Transverse colon (tissue), 4 donors: Measurements from ENCODE around the gene SMARCC1. TPM values are rescaled to one million over a fixed set of nuclear protein-coding genes. Genes with fewer than 3 reads are reported as not detected.

Experiments
- DNase-seq: peaks from one replicate; pipeline ENCODE4 v3.0.0-alpha.2; 2019
- H3K27ac ChIP-seq, 4 donors: fragments of 200-600 bp; sonication (generic); 2 replicates each; pipeline ENCODE4 v1.5.1; 2016 to 2018; ENCODE audit warnings: inconsistent platforms in 4 of 4
- H3K27me3 ChIP-seq: fragments of 200-600 bp; sonication (generic); 2 replicates; pipeline ENCODE4 v1.5.1; 2017; ENCODE audit warnings: inconsistent platforms
- H3K36me3 ChIP-seq, 4 donors: fragments of 200-600 bp; sonication (generic); 2 replicates each; pipeline ENCODE4 v1.5.1; 2017 to 2019; ENCODE audit warnings: inconsistent platforms in 4 of 4
- H3K4me1 ChIP-seq, 4 donors: fragments of 200-600 bp; sonication (generic); 2 replicates each; pipeline ENCODE4 v1.5.1; 2017 to 2020; ENCODE audit warnings: inconsistent platforms in 4 of 4
- H3K4me3 ChIP-seq, 4 donors: fragments of 200-600 bp; sonication (generic); 1 replicate in 1 of 4; 2 replicates in 3 of 4; pipeline versions ENCODE4 v1.5.1 to v1.6.1; 2017 to 2019; ENCODE audit warnings: inconsistent platforms in 4 of 4
- H3K9me3 ChIP-seq, 2 donors: fragments of 200-600 bp; sonication (generic); 2 replicates each; pipeline ENCODE4 v1.5.1; 2017 to 2019; ENCODE audit warnings: inconsistent platforms in 2 of 2
- EP300 ChIP-seq: sonication (generic); formaldehyde crosslinking; IDR thresholded peaks from one replicate; pipeline ENCODE4 v1.6.1; 2017; ENCODE audit warnings: antibody characterized with exemption, low read depth
- POLR2A ChIP-seq: fragments of 450-650 bp; IDR thresholded peaks from one replicate; pipeline ENCODE4 v1.6.1; 2016; ENCODE audit warnings: antibody characterized with exemption, mild to moderate bottlenecking, moderate library complexity
- POLR2AphosphoS5 ChIP-seq, 3 donors: sonication (generic); formaldehyde crosslinking; IDR thresholded peaks; one replicate each; pipeline ENCODE4 v1.6.1; 2016; ENCODE audit warnings: antibody characterized with exemption in 3 of 3
- WGBS, 2 donors: methylation state at CpG; one replicate each; pipeline ENCODE4 v1.1.5; 2018; ENCODE audit warnings: low coverage in 1 of 2; 5-methylcytosine and 5-hydroxymethylcytosine counted together
- in situ Hi-C, 4 donors: fragments of 200-750 bp; cut with MboI; loops; one replicate each; pipeline versions ENCODE4 v1.15.0 to v1.15.1; 2017; ENCODE audit warnings: low sequenced_read_pairs in 3 of 4, low pct_ligation_motif_present in 1 of 4, low pct_unique_long_range_greater_than_20kb in 1 of 4
- intact Hi-C: fragments of 100-400 bp; cut with DNase I; formaldehyde crosslinking; loops from one replicate; pipeline ENCODE4 v1.15.1; 2023; ENCODE audit warnings: low total_unique reads
- total RNA-seq, 4 donors: library from RNA; depleted of rRNA; stranded (reverse); fragments of >200 nt; gene quantifications; one replicate each; pipeline ENCODE4 v1.1.0, GENCODE V29; 2016
- TF ChIP-seq, protein P1 (sequence below), 5 experiments: fragments of 200-600 bp in 3 of 5; fragments of 450-650 bp in 2 of 5; sonication (generic) in 3 of 5; IDR thresholded peaks; 1 replicate in 2 of 5; 2 replicates in 3 of 5; pipeline ENCODE4 v1.5.1; 2016 to 2017; ENCODE audit warnings: antibody characterized with exemption in 5 of 5, inconsistent platforms in 3 of 5, mild to moderate bottlenecking in 2 of 5, moderate library complexity in 1 of 5

SMARCC1 gene
- total RNA-seq, 4 donors from 2014 or later = 21.3 to 70.8 (median 45.0) TPM

DNA sequence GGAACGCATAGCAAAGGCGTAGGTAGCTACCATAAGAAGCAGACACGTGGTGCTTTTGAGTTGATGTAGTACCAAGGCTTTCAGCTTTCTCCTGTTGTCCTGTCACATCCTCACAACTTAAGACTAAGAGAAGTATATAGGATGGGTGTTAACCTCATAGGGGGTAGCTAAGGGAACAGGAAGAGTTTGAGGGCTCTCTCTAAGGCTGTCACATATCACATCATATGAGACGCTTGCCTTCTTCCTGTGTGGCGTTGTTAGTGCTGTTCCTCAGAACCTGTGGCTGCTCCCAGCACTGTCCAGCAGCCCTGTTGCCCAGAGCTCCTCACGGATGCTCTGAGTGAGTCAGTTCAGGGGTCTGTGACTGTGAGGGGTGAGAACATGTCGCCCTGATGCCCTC is 35.9 kb upstream of the SMARCC1 start:
- H3K27ac ChIP-seq = no peak overlapping the region
- H3K9me3 ChIP-seq = no peaks in the 10 kb centered on the region
- H3K27me3 ChIP-seq = no peaks in the 10 kb centered on the region
- H3K36me3 ChIP-seq = peaks cover 0 to 18% (median 0%) of the 10 kb centered on the region in 4 donors
- TF ChIP-seq EP300 (no peak), POLR2A (no peak), POLR2AphosphoS5 (IDR thresholded peaks at IDR 0.05) (no peak)
- TF ChIP-seq, protein P1, sequence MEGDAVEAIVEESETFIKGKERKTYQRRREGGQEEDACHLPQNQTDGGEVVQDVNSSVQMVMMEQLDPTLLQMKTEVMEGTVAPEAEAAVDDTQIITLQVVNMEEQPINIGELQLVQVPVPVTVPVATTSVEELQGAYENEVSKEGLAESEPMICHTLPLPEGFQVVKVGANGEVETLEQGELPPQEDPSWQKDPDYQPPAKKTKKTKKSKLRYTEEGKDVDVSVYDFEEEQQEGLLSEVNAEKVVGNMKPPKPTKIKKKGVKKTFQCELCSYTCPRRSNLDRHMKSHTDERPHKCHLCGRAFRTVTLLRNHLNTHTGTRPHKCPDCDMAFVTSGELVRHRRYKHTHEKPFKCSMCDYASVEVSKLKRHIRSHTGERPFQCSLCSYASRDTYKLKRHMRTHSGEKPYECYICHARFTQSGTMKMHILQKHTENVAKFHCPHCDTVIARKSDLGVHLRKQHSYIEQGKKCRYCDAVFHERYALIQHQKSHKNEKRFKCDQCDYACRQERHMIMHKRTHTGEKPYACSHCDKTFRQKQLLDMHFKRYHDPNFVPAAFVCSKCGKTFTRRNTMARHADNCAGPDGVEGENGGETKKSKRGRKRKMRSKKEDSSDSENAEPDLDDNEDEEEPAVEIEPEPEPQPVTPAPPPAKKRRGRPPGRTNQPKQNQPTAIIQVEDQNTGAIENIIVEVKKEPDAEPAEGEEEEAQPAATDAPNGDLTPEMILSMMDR (IDR thresholded peaks at IDR 0.05) = no peak
- H3K4me1 ChIP-seq = no peaks in the 10 kb centered on the region
- no peak overlapping the region for H3K4me3 ChIP-seq
- intact Hi-C loops = no loop called here
- DNase-seq = no peak
- in situ Hi-C loops = no loop called here
- WGBS, 2 donors = 88 to 100% methylated on average over 2 to 7 of the region's 7 CpGs

DNA sequence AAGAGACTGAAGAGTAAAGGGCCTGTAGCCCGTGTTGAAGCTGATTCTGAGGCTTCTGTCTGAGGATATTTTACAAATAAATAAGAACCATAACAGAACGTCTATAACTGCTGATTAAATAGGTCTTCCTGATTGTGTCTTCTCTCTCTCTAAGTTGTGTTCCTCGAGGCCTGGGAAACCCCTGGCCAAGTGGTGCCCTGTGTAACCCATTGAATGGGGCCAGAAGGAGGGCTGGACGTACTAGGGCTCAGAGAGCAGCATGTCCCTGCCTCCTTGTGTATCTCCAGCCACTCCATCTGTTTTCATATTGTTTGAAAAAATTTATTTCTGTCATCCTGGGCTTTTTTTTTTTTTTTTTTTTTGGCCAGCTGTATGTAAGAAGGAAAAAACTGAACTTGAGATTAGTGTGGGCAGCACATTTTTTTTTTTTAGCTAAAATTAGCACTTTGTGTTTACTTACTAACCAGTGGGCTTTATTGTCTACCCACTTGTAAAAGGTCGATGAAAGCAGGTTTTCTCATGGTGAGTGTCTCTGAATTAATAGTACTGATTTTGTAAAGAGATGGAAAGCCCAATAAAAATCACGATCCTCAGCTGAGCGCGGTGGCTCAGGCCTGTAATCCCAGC is 32.0 kb upstream of the SMARCC1 start:
- intact Hi-C loops (no loop called here), in situ Hi-C loops (no loop called here)
- DNase-seq = no peak
- WGBS, 2 donors = 81 to 84% methylated on average over 8 of the region's 8 CpGs
- Histone ChIP-seq H3K27ac (no peak overlapping the region), H3K4me1 (no peaks in the 10 kb centered on the region), H3K36me3 (peaks cover 0 to 30% (median 12%) of the 10 kb centered on the region in 4 donors), H3K9me3 (no peaks in the 10 kb centered on the region), H3K27me3 (no peaks in the 10 kb centered on the region), H3K4me3 (no peak overlapping the region)
- TF ChIP-seq POLR2A = no peak
- TF ChIP-seq, protein P1 (IDR thresholded peaks at IDR 0.05) = no peak
- no peak for TF ChIP-seq POLR2AphosphoS5 (IDR thresholded peaks at IDR 0.05)
- no peak for TF ChIP-seq EP300

DNA sequence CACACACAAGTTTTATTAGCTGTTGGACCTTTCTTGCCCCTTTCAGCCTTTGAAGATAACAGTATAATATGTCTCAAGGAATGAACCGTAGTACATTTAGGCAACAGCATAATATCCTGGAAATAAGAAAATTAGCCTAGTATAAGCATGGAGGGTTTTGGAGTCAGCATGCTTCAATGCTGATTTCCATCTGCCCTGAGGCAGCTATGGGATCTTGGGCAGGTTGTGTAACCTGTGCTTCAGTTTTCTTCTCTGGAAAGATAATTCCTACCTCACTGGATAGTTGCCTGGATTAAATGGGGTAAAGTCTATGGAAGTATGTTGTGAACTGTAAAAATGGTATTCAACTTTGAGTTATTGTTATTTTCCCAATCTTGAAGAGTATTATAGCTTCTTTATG is 22.9 kb upstream of the SMARCC1 start:
- H3K27ac ChIP-seq = no peak overlapping the region
- intact Hi-C loops = no loop called here
- 96% methylated on average over 1 of the region's 1 CpG; no CpG with 5 or more reads in 1 of the 2 donors for WGBS, 2 donors

DNA sequence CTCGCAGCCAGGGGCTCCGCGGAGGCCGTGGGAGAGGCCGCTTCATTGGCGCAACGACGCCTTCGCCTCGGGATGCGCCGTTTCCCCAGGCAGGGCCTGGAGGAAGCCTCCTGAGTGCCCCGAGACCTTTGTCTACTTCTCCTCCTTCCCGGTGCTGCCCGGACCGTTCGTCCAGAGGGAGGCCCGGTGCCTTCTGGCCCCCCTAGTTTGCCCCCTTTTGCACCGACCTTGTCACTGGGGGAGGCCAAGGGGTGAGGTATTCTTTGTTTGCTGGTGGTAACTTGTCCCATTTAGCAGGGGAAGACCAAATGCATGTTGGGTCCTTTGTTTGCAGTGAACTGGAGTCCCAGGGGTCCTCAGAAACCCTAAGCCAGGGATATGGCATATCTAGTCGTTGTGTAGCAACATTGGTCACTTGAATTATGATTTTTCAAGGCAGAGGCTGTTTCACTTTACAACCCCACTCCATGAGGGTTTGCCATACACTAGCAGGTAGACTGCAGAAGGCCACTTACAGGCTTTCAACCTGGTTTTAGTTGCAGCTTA is 21.9 kb upstream of the SMARCC1 start:
- 0% methylated on average over 1 to 9 of the region's 20 CpGs for WGBS, 2 donors
- DNase-seq = no peak
- H3K9me3 ChIP-seq = no peaks in the 10 kb centered on the region
- H3K4me1 ChIP-seq = peaks cover 7 to 21% (median 10%) of the 10 kb centered on the region in 4 donors
- in situ Hi-C loops (no loop called here), intact Hi-C loops (no loop called here)
- H3K4me3 ChIP-seq = peak overlapping the region; percentile 65 to 89 (median 78)
- TF ChIP-seq EP300 = no peak
- TF ChIP-seq POLR2A = no peak
- TF ChIP-seq, protein P1 (IDR thresholded peaks at IDR 0.05) = no peak
- TF ChIP-seq POLR2AphosphoS5 (IDR thresholded peaks at IDR 0.05) = no peak
- H3K27ac ChIP-seq = peak overlapping the region; percentile 96 to 99 (median 98)
- peaks cover 0 to 4% (median 0%) of the 10 kb centered on the region in 4 donors for H3K36me3 ChIP-seq
- H3K27me3 ChIP-seq = no peaks in the 10 kb centered on the region

More for the DNA sequence above, 22.9 kb upstream of the SMARCC1 start:
- DNase-seq = no peak
- TF ChIP-seq POLR2A (no peak), POLR2AphosphoS5 (IDR thresholded peaks at IDR 0.05) (no peak), EP300 (no peak)
- TF ChIP-seq, protein P1 (IDR thresholded peaks at IDR 0.05) = no peak
- Histone ChIP-seq H3K4me3 (no peak overlapping the region), H3K36me3 (peaks cover 0 to 4% (median 1%) of the 10 kb centered on the region in 4 donors), H3K4me1 (peaks cover 7 to 21% (median 10%) of the 10 kb centered on the region in 4 donors), H3K27me3 (no peaks in the 10 kb centered on the region), H3K9me3 (no peaks in the 10 kb centered on the region)
- in situ Hi-C loops = no loop called here
